SH-SY5Y (cell line): ENCODE data around the gene TES.

Source experiments
- GATA2 ChIP-seq: IDR thresholded peaks from 2 replicates; pipeline ENCODE4 v1.6.1; 2011; ENCODE audit warnings: mild to moderate bottlenecking, low read depth, low read length
- GATA3 ChIP-seq: IDR thresholded peaks from 2 replicates; pipeline ENCODE4 v1.6.1; 2011; ENCODE audit warnings: low read depth, mild to moderate bottlenecking, low read length, moderate library complexity

GRCh38 chr7:116265881-116266280 lies 55.5 kb downstream of the TES start:
- no peak for TF ChIP-seq GATA2
- no peak for TF ChIP-seq GATA3
